GM10266 (cell line): ENCODE measurements around the gene GPR22.

ENCODE experiments used
- DNase-seq: peaks from one replicate; pipeline ENCODE4 v3.0.0; 2012; ENCODE audit errors: extremely low spot score
- CTCF ChIP-seq: IDR thresholded peaks from 2 replicates; pipeline ENCODE4 v1.5.1; 2012; ENCODE audit warnings: mild to moderate bottlenecking, low read depth; ENCODE audit not compliant: control insufficient read depth, insufficient read depth; ENCODE audit errors: missing control alignments

The GPR22 gene

GRCh38 chr7:107463139-107464078 is 6.4 kb upstream of the GPR22 start:
- peak; percentile 64 for TF ChIP-seq CTCF
- DNase-seq: peak; percentile 16

- no peak for TF ChIP-seq CTCF
- DNase-seq: no peak
Observed at GRCh38 chr7:107464666-107465226, 5.1 kb upstream of the GPR22 start.

- TF ChIP-seq CTCF: no peak
- DNase-seq: no peak
Observed at GRCh38 chr7:107467972-107468371, 1.9 kb upstream of the GPR22 start.

- no peak for DNase-seq
- no peak for TF ChIP-seq CTCF
Observed at GRCh38 chr7:107468824-107469223, 1.0 kb upstream of the GPR22 start.

- no peak for DNase-seq
- TF ChIP-seq CTCF: no peak
Observed at GRCh38 chr7:107471292-107472070, 1.6 kb downstream of the GPR22 start.

- DNase-seq: no peak
- no peak for TF ChIP-seq CTCF
Observed at GRCh38 chr7:107472116-107472515, 2.3 kb downstream of the GPR22 start.

GRCh38 chr7:107474104-107474521 is 4.3 kb downstream of the GPR22 start:
- DNase-seq: no peak
- TF ChIP-seq CTCF: no peak
